Ureter (tissue), 1 donor: Measurements from ENCODE around the gene SPAG16. TPM values are rescaled to one million over a fixed set of nuclear protein-coding genes. Genes with fewer than 3 reads are reported as not detected.

Source experiments
- DNase-seq: peaks from one replicate; pipeline ENCODE4 v3.0.0-alpha.2; 2020; ENCODE audit warnings: low spot score
- total RNA-seq: library from RNA; stranded (reverse); gene quantifications from one replicate; pipeline ENCODE4 v1.2.4, GENCODE V29; 2023
- donor health status: DM: yes; HTN: yes; CAD: no.

SPAG16 gene
- total RNA-seq, 1 donor from 2014 or later, result 63.2 TPM

DNA sequence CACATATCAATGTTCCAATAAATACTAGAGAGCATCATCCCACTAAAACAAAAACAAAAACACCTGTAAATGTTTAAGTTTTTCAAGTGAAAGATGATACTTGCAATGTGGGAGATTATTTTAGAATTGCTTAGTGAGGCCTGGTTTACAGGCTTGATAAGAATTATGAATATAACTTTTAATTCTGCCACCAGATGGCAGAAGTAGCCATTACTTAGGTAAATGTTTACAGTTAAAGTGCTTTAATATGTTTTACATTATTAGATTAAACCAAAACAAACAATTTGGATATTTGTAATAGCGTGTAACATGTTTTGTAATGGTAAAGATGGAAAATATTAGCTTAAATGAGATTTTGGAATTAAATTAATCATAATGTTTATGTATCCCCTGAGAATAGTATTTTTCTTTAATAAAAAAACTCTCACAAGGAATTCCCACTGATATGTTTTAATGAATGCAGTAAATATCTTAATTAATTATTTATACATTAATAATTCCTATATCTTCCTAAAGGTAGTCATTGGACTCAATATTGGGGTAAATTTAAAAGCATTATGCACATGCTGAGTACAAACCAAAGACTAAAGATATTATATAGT, 522.0 kb downstream of the SPAG16 start:
- no peak for DNase-seq

DNA sequence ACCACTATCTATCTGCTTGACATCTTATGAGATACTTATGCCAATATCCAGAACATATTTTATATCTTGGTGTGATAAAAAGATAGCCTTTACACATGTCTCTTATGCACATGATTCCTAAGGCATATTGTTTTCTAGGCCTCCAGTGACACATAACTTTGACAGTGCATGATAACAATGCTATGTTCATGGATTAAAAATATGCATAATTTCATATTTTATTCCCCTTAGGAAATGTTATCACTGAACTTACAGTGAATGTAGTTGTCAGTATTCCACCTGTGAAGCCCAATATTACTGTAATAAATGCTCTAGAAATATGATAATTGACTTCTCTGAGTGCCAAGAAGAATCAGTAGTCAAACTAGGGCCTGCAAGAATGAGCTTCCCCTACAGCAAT, 532.3 kb downstream of the SPAG16 start:
- no peak for DNase-seq

DNA sequence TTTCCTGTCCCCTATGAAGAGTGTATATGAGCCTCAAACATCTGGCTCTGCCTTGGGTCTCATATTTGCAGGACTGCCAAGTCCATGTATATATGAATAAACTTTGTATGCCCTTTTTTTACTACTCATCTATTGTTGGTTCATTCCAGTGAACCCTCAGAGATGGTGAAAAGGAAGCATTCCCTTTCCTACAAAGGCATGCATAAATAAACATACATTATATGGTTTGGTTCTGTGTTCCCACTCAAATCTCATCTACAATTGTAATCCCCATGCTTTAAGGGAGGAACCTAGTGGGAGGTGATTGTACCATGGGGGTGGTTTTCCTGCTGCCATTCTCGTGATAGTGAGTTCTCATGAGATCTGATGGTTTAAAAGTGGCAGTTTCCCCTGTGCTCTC, 534.2 kb downstream of the SPAG16 start:
- no peak for DNase-seq

DNA sequence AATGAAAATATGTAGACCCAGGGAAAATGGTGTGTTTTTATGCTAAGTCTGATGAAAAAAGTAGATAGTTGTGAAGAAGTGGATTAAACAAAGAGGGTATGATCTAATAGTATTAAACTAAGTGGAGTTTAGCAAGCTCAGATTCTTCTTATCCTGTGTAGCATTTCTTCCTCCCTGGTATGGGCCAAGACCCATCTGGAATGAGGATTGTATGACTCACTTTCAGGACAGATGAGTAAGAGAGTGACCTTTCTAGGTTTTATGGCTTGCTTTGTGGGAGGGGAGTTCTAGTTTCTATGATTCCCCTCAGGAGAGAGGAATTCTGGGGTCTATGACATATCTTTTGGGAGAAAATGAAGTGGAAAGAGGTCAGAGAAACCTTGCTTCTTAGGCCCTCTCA, 550.1 kb downstream of the SPAG16 start:
- DNase-seq, result no peak

DNA sequence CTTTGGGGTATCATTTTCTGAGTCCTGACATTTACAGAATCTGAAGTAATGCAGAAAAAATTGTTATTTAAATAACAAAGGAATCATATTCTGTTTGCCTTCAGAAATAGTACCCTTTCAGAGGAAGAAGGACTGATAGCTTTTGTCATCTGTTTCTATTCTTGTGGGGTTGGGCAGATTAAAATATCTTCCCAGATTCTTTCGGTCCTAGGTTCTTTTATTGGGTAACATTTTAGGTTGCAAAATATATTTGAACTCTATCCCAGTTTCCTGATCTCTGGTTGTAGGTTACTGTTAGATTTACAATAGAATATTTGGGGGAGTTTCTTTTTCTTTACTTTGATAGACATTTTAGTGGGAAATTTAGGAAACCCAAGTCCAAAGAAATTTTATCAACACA, 550.5 kb downstream of the SPAG16 start:
- DNase-seq, result no peak

DNA sequence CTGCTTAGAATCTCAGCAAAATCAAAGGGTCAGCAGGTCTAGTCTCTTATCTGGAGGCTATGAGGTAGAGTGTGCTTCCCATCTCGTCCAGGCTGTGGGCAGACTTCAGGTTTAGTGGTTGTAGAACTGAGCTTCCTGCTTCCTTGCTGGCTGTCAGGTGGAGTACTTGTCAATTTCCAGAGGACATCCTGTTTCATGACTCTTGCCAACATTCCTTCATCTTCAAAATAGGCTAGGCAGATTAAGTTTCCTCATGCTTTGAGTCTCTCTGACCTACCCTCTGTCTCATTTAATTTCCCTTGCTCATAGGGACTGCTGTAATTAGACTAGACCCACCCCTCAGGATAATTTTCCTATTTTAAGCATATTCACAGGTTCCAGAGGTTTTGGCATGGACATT, 562.6 kb downstream of the SPAG16 start:
- DNase-seq, result no peak

DNA sequence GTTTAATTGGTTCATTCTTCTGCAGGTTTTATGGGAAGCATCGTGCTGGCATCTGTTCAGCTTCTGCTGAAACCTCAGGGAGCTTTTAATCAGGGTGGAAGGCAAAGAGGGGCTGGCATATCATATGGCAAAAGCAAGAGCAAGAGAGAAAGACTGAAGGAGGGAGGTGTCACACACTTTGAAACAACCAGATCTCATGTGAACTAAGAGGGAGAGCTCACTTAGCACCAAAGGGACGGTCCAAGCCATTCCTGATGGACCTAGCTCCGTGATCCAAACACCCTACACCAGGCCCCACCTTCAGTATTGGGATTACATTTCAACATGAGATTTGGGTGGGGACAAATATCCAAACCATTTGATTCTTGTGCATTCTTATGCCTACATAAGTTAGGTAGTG, 563.1 kb downstream of the SPAG16 start:
- DNase-seq, result no peak

DNA sequence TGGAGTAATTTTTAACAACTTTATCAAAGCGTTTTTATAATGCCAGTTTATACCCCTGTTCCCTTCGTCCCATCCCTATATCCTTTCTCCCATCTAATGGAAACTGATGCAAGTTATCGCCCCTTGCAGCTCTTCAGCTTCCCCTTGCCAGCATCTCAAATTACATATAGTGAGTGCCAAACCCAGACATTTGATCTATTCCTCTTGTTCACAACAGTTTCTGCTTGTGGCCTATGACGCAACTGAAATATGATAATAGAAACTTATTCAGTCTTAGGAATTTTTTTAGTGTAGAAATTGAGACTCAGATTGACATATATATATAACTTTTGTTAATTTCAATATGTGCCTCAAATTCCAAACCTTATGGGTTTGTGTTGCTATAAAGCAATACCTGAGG, 564.4 kb downstream of the SPAG16 start:
- no peak for DNase-seq

DNA sequence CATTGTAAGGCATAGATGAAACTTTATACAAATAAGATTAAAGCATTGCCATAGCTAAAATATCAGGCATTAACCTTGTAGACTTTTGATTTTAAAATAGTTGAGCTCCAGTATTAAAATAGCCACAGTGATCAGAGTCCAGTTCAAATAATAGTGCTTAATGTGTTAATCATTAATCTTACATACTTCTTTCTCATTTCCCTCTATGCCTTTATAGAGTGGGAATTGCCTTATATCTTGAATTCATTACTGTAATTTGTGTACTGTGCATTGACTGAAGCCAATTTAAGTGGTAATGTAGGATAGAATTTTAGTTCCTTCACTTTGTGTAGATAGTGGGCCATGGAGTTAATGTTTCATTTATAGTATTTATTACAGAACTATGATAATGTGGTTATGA, 577.4 kb downstream of the SPAG16 start:
- DNase-seq, result no peak

DNA sequence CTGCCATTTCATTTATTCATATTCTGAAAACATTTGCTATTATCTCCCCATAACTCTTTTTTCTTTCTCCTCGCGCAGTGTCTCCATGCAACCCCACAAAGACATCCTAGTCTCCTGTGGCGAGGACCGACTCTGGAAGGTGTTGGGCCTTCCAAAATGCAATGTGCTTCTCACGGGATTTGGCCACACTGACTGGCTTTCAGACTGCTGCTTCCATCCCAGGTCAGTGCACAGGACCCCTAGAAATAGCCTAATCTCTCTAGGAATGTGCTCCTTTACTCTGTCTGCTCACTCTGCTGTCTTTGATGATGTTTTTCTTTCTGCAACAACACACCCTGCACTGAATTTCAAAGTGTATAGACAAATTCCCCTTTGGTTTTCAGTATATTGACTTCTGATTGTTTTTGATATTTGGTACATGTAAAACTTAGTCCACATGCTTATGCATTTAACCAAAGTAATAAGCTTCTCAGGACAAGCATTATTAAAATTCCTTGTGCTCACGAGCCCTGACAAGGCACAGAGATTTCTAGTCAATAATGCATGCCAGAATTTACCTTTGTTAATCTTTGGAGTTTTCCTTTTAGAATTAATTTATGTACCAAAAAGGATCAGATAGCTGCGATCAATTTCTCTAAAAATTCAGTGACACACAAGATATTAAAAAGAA, 578.3 kb downstream of the SPAG16 start:
- DNase-seq, result no peak

DNA sequence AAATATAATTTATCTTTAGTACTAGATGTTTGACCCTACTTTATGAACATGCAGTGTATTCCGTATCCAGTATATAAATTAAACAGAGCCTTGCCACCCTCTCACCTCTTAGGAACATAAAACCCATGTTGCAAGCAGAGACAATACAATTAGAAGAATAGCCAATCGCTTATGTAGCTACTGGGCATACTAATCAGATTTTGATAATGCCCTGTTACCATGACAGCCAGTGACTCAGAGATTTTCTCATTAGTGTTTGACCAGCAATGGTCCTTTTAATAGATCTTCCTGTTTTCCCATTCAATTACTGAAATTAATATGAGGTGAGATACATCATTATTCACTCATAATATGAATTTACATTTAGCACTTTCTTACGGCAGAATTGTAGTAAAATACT, 579.3 kb downstream of the SPAG16 start:
- no peak for DNase-seq

DNA sequence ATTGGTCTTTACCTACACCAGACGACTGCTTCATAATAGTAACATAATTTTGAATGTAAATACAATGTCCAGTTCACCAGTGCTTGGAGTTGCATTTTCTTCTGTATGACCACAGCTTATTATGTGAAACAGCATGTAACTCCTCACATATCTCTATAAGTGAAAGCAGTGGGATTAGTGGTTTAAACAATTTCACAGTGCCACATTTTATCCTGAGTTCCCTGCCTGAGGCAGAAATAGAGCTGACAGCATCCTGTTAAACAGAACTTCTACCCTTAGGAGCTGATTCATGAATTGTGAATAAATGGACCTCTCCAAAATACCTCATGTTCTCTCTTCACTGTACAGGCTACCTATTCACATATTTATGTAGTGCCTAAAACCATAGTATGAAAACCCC, 584.3 kb downstream of the SPAG16 start:
- no peak for DNase-seq

DNA sequence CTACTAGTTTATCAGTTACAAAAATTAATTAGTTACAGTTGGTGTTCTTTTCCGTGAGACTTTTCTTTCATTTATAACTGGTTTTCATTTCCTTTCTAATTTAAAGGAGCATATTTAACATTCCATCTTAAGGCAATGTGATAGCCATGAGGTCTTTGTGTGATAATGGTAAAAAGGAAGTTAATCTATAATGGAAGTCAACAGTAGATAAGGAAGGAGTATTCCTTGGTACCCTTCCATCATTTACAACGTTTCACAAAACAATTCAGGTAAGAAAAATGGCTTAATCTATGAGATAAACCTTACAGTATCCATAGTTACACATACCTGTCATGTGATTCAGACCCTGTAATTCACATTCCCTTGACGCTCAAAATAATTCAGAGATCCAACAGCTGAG, 601.2 kb downstream of the SPAG16 start:
- no peak for DNase-seq

DNA sequence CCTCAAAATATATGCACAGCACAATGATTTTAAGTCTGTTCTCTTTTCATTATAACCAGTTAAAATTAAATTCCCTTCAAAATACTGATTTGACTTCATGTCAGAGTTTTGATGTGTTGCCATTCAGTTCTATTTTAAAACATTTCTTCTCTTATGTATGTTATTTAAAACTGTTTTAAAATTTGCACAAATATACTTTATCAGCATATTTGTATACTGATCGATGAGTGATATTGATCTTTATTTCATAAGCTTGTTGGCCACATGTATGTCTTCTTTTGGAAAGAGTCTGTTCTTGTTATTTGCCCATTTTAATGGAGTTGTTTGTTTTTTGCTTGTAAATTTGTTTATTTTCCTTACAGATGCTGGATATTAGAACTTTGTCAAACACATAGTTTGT, 630.2 kb downstream of the SPAG16 start:
- no peak for DNase-seq

DNA sequence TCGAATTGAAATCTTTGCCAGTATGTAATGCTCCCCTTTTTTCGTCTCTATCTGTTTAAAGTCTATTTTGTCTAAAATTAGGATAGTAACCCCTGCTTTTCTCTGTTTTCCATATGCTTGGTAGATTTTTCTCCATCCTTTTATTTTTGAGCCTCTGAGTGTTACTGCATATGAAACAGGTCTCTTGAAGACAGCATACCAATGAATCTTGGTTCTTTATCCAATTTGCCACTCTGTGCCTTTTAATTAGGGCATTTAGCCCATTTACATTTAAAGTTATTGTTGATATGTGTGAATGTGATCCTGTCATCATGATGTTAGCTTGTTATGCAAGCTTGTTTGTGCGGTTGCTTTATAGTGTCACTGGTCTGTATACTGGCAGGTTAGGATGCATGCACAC, 635.8 kb downstream of the SPAG16 start:
- DNase-seq, result no peak

DNA sequence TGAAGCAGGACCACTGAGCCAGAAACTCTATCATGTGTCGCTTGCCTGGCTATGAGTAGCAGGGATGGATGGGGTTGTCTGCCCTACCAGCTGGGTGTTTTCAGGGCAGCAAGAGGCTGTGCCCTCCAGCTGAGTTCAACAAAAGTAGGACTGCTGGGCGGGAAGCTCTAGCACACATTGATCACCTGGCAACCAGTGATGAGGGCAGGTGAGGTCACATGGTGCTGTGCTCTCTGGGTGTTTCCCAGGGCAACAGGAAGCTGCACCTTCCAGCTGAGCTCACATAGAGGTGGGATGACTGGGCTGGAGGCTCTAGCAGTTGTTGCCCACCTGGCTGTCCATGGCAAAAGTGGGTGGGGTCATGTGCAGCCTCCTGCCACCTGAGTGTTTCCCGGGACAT, 639.3 kb downstream of the SPAG16 start:
- no peak for DNase-seq

DNA sequence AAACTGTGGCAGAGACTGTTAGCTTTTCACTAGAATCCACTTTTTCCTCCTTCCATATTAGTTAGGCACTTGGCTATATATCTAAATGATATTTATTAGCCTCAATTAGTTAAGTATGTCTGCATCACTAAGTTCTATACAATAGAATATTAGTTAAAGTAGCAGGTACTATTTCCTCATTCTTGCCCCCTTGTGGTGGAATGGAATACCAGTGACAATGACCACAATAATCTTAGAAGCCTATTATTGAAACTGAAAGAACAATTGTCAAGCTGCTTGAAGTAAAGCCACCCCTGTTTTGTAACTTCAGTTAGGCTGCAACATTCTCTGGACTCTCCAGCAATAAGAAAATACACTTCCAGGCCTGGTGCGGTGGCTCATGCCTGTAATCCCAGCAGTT, 650.3 kb downstream of the SPAG16 start:
- DNase-seq, result no peak

DNA sequence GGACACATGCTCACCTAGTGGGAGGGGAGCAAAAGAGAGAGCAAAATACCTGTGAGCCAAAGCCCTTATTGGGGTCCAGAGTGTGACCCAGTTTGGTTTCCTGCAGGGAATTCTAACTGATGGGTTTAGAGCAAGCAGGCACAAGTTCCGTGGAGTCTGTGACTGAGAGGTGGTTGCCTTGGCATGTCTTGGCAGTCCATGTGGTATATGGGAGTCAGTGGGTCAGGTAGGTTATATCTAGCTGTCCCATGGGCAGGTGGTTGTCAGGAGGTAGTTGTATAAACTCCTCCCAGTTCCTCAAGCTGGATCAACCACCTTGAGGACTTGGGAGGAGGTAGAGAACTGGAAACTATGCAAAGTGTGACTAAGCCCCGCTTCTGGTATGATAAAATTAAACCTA, 673.8 kb downstream of the SPAG16 start:
- no peak for DNase-seq

DNA sequence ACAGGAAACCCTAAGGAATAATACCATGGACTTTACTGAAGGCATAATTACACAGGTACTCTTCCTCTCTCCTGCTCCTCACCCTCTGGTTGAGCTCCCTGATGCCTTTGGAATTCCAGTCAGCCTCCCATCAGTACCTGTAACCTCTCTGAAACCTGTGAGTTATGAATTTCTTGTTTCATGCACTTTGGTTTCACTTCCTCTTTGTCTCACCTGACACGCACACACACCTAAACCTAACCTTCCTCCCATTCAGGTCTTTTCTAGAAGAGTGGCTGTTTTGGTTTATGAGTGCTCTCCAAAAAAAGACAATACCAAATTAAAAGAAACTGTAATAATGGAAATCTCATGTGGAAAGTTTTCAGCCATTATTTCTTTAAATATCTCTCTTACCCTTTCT, 675.3 kb downstream of the SPAG16 start:
- DNase-seq, result no peak

DNA sequence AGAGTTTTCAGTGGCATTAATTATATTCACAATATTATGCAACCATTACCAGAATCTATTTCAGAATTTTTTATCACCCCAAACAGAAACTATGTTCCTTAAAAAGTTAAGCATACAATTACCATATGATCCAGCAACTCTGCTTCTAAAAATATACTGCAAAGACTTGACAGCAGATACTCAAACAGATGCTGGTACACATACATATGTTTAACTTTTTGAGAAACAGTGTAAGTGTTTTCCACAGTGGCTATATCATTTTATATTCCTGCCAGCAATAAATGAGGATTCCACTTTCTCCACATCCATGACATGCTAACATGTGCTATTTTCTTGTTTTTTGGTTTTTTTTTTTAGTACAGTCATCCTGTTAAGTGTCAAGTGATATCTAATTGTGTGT, 687.3 kb downstream of the SPAG16 start:
- DNase-seq, result no peak

DNA sequence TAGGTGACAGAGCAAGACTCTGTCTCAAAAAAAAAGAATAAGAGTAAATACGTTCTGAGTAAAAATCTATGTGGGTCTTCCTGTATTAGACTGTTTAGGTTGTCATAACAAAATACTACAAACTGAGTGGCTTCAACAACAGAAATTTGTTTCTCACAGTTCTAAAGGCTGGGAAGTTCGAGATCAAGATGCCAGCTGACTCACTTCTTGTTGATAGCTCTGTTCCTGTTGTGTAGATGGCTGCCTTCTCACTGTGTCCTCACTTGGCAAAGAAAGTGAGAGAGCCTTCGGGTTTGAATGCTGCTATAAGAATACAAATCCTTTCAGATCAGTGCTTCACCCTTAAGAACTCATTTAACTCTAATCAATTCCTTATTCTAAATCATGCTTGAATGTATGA, 696.6 kb downstream of the SPAG16 start:
- no peak for DNase-seq

DNA sequence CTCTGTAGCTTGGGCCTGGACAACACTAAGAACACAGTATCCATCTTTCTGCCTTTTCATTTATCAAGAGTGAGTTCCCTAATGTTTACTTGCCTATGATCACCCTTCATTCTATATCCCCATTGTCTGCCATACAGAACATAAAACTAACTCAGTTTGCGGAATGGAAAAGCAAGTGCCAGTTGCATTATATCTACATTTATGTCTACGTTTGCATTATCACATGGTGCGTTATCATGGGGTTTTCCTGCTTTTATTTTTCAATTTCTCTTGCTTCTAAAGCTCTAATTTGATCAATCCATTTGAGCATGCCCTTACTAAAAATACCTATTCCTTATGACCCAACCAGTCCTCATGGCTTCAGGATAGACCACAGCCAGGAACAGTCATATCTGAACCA, 704.9 kb downstream of the SPAG16 start:
- no peak for DNase-seq

DNA sequence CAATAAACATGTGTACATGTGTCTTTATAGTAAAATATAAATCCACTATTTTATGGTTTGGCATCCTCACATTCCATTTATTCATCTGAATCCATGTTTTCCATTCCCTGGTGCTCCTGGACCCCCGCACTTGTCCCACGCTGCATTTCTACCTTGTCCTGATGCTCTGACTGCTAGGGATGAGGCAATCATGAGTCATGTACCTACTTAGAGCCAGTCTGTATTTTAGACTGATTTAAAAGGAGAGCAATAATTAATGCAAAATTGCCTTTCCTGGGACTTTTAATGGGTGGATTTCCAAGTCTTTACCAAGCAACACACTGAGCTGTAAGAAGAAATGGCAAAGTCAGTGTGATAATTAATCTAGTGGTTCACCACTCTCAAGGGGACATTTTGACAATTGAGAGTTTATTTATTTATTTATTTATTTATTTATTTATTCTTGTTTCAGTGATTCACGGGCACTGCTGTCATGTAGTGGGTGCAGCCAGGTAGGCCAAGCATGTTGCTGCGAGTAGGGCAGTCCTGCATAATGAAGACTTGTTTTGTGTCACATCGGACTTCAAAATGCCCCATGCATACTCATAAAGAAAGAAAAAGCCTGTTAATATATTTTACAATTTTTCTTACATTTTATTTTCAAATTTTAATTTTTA, 707.3 kb downstream of the SPAG16 start:
- DNase-seq, result no peak
